Heart left ventricle (tissue), 16 donors: Measurements from ENCODE around the gene DAPK3. TPM values are rescaled to one million over a fixed set of nuclear protein-coding genes. Genes with fewer than 3 reads are reported as not detected.
A peak's percentile ranks its signal among the peaks of the same experiment; 100 is the strongest.
"Not testable (repeated sequence)": the region's sequence is repeated elsewhere in the genome, so short reads cannot be mapped to it uniquely, and the experiment has no call there.

Source experiments
- ATAC-seq, 4 donors: fragments of 200-7000 bp; cut with Tn5 transposase; one replicate each; pipeline ENCODE4 v1.9.1; 2020 to 2022; ENCODE audit warnings: moderate library complexity in 4 of 4, mild to moderate bottlenecking in 3 of 4, moderate number of reproducible peaks in 1 of 4
- DNase-seq, 5 donors: peaks; one replicate each; pipeline ENCODE4 v3.0.0-alpha.2; 2020
- H3K27ac ChIP-seq, 12 donors: fragments of 200-600 bp; sonication (generic) in 4 of 12; one replicate each; pipeline versions ENCODE4 v1.5.0 to v1.8.0; 2016 to 2022; ENCODE audit warnings: mild to moderate bottlenecking in 2 of 12
- H3K27me3 ChIP-seq, 9 donors: fragments of 200-600 bp; sonication (generic) in 2 of 9; one replicate each; pipeline versions ENCODE4 v1.5.1 to v1.8.0; 2016 to 2022; ENCODE audit warnings: mild to moderate bottlenecking in 3 of 9
- H3K36me3 ChIP-seq, 9 donors: fragments of 200-600 bp; sonication (generic) in 2 of 9; one replicate each; pipeline versions ENCODE4 v1.5.0 to v1.8.0; 2018 to 2022; ENCODE audit warnings: mild to moderate bottlenecking in 2 of 9
- H3K4me1 ChIP-seq, 12 donors: fragments of 200-600 bp; sonication (generic) in 4 of 12; one replicate each; pipeline versions ENCODE4 v1.5.0 to v1.8.0; 2016 to 2022; ENCODE audit warnings: mild to moderate bottlenecking in 3 of 12
- H3K4me3 ChIP-seq, 12 donors: fragments of 200-600 bp; sonication (generic) in 4 of 12; one replicate each; pipeline versions ENCODE4 v1.5.0 to v1.8.0; 2017 to 2022; ENCODE audit warnings: mild to moderate bottlenecking in 9 of 12, moderate library complexity in 4 of 12
- H3K9me3 ChIP-seq, 12 donors: fragments of 200-600 bp; sonication (generic) in 4 of 12; one replicate each; pipeline versions ENCODE4 v1.5.0 to v1.8.0; 2016 to 2022; ENCODE audit warnings: mild to moderate bottlenecking in 1 of 12
- POLR2A ChIP-seq, 2 donors: fragments of 450-650 bp; IDR thresholded peaks; one replicate each; pipeline ENCODE4 v1.6.1; 2017; ENCODE audit warnings: antibody characterized with exemption in 2 of 2, mild to moderate bottlenecking in 2 of 2, moderate library complexity in 2 of 2
- WGBS, 4 donors: extraction: QIAGEN DNeasy Blood & Tissue Kit in 2 of 4; methylation state at CpG; one replicate each; pipeline versions ENCODE4 v1.1.5 to v1.1.7; 2013 to 2018; 5-methylcytosine and 5-hydroxymethylcytosine counted together
- intact Hi-C, 10 donors: fragments of 100-400 bp; cut with DNase I; formaldehyde crosslinking; loops; one replicate each; pipeline versions ENCODE4 v1.11.1 to v1.14.2; 2022
- polyA plus RNA-seq, 2 donors: library from polyadenylated mRNA; stranded (reverse); fragments of 200-250 nt; gene quantifications; one replicate each; pipeline ENCODE4 v1.2.3, GENCODE V29; 2013
- total RNA-seq, 9 donors: library from RNA; depleted of rRNA in 2 of 9; stranded (reverse); fragments of >200 nt in 2 of 9; fragmentation: NEBNext Ultra II Directional in 3 of 9; extraction: Animal tissue kit (Norgen Biotek cat#: 25700) in 3 of 9; gene quantifications; one replicate each; pipeline versions ENCODE4 v1.1.0 to v1.2.4, GENCODE V29; 2016 to 2023
- TF ChIP-seq, protein P1 (sequence below), 12 donors: fragments of 200-600 bp; sonication (generic) in 4 of 12; IDR thresholded peaks; one replicate each; pipeline versions ENCODE4 v1.5.0 to v1.8.0; 2018 to 2022; ENCODE audit warnings: antibody characterized with exemption in 12 of 12, mild to moderate bottlenecking in 5 of 12
- donor health status: ischemic (EF 13 %, LVEDD 7.1; RV severe dilation, severe dysfunction).
- donor health status: healthy with polysubstance abuse.
- donor health status: DM: no; HTN: yes; CAD: no.
- donor health status: DM: no; HTN: no; CAD: no.
- donor health status: ischemic (EF 25% LVEDD 6.9; RV normal size, moderate dysfunction).
- donor health status: ischemic (EF 25% LVEDD 5.7; RV mildly dilated, moderate dysfunction).
- donor health status: healthy.
- donor health status: DM: yes; HTN: yes; CAD: no.
- donor health status: ischemic (EF 35%, LVEDD 5.7; RV mildly dilated, moderate dysfunction).
- donor health status: nonischemic (EF 11% LVEDD 7.7; RV severe dilation, severe dysfunction).
- donor health status: DM: yes; HTN: yes; CAD: no.
- donor health status: PGD.
- donor health status: ischemic (EF 29% LVEDD 5.4; RV normal size, mild dysfunction).
- donor health status: nonischemic (EF 23%, LVEDD 6.1; RV moderate dilation, normal function).

The DAPK3 gene
- total and polyA plus RNA-seq, 11 donors = 70.6 to 252 (median 124) TPM

DNA sequence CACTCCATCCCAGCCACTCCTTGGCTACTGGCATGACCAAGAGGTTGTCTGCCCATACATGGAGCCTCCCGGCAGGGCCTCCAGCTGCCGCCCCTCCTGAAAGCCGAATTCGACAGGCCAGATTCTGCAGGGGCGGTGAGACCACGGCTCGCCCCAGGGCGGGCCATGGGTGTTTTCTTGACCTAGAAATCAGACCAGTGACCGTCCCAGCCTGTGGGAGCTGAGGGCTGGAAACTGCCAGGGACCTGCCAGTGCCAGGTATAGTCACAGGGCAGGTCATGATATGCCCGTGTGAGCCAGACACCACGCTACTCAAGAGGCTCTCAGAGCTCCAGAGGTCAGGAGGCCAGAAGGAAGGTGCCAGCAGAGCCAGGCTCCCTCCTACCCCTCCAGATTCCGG lies 16.8 kb downstream of the DAPK3 start:
- 43 to 55% (median 49%) methylated on average over 10 to 12 of the region's 12 CpGs for WGBS, 4 donors
- Histone ChIP-seq H3K36me3 (peaks cover 2 to 39% (median 35%) of the 10 kb centered on the region in 9 donors), H3K4me1 (peaks cover 0 to 53% (median 19%) of the 10 kb centered on the region in 12 donors), H3K27ac (peak overlapping the region; percentile 53 to 100 (median 92)), H3K9me3 (no peaks in the 10 kb centered on the region), H3K4me3 (no peak overlapping the region), H3K27me3 (no peaks in the 10 kb centered on the region)
- intact Hi-C loops = no loop called here
- peak; percentile 1 to 33 (median 8) for ATAC-seq
- TF ChIP-seq, protein P1, sequence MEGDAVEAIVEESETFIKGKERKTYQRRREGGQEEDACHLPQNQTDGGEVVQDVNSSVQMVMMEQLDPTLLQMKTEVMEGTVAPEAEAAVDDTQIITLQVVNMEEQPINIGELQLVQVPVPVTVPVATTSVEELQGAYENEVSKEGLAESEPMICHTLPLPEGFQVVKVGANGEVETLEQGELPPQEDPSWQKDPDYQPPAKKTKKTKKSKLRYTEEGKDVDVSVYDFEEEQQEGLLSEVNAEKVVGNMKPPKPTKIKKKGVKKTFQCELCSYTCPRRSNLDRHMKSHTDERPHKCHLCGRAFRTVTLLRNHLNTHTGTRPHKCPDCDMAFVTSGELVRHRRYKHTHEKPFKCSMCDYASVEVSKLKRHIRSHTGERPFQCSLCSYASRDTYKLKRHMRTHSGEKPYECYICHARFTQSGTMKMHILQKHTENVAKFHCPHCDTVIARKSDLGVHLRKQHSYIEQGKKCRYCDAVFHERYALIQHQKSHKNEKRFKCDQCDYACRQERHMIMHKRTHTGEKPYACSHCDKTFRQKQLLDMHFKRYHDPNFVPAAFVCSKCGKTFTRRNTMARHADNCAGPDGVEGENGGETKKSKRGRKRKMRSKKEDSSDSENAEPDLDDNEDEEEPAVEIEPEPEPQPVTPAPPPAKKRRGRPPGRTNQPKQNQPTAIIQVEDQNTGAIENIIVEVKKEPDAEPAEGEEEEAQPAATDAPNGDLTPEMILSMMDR (IDR thresholded peaks at IDR 0.05) = no peak
- peak in 1 of 2 donors; percentile 27 for TF ChIP-seq POLR2A (IDR thresholded peaks at IDR 0.05)
- DNase-seq = peak in 1 of 5 donors; percentile 78

DNA sequence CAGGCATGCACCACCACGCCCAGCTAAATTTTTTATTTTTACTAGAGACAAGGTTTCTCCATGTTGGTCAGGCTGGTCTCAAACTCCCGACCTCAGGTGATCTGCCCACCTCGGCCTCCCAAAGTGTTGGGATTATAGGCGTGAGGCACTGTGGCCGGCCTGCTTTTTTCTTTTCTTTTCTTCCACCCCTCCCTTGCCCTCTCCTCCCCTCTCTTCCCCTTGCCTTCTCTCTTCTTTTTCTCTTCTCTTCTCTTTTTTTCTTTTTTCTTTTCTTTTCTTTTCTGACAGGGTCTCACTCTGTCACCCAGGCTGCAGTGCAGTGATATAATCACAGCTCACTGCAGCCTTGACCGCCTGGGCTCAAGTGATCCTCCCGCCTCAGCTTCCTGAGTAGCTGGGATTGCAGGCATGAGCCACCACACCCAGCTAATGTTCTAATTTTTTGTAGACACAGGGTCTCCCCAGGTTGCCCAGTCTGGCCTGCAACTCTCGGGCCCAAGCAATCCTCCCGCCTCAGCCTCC lies 18.1 kb downstream of the DAPK3 start:
- DNase-seq, ATAC-seq, H3K4me3 ChIP-seq, H3K27me3 ChIP-seq, H3K9me3 ChIP-seq: not testable (repeated sequence)
- Histone ChIP-seq H3K27ac (peak overlapping the region; percentile 84 to 100 (median 94)), H3K4me1 (peaks cover 0 to 53% (median 19%) of the 10 kb centered on the region in 12 donors), H3K36me3 (peaks cover 0 to 26% (median 22%) of the 10 kb centered on the region in 9 donors)
- intact Hi-C loops = loop anchor here in 1 of 10 donors (2.0 kb wide), 1 partner anchor 16 kb away; no protein-coding TSS in a partner anchor
- WGBS, 4 donors = 63 to 70% (median 66%) methylated on average over 9 of the region's 9 CpGs

DNA sequence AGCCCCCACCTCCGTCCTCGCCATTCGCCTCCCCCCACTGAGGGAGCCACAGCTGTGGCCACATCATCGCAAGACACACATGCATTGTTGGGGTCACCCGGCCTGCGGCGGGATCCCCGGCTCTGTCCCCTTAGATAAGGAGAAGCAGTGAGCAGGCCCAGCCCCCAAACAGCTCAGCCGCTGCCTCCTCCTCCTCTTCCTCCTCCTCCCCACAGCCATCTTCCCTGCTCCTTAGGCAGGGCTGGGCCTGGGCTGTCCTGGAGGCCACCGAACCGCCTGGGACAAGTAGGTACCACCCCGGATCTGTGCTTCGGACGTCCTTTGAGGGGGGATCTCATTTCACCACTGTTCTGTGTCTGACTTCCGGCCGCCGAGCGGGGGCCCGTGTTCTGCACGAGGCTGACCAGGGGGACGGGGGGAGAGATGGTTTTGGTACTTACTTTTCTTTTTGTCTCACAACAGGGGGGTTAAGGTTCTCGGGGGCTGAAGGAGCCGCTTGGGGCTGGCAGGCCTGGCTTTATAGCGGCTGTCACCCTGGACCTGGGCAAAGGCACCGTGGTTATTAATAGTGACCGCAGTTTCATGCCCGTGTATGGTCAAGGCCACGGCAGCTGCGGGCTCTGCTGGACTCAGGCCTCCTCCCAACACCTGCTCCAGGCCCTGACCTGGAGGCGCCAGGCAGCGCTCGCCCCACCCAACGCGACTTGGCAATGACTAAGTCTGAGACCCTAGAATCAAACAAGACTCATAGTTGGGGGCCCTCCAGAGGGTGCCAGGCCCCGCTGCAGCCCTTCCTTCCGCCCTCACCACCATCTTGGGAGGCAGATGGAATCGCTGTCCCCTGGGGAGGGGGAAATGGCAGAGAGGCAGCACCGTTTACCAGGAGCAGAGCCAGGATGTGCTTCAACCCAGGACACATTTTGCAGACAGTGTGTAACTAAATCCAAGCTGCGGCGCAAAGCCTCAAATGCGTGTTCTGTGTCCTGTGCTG lies 19.7 kb downstream of the DAPK3 start:
- peak in 1 of 2 donors; percentile 71 for TF ChIP-seq POLR2A (IDR thresholded peaks at IDR 0.05)
- TF ChIP-seq, protein P1 (IDR thresholded peaks at IDR 0.05) = no peak
- ATAC-seq = peak; percentile 65 to 81 (median 79)
- intact Hi-C loops = no loop called here
- Histone ChIP-seq H3K9me3 (no peaks in the 10 kb centered on the region), H3K27me3 (no peaks in the 10 kb centered on the region), H3K4me3 (peak overlapping the region; percentile 1 to 68 (median 58)), H3K36me3 (peaks cover 0 to 9% (median 7%) of the 10 kb centered on the region in 9 donors), H3K4me1 (peaks cover 0 to 53% (median 19%) of the 10 kb centered on the region in 12 donors), H3K27ac (peak overlapping the region; percentile 84 to 100 (median 94))
- peak; percentile 78 to 89 (median 79) for DNase-seq
- WGBS, 4 donors = 17 to 41% (median 28%) methylated on average over 25 to 41 of the region's 41 CpGs

DNA sequence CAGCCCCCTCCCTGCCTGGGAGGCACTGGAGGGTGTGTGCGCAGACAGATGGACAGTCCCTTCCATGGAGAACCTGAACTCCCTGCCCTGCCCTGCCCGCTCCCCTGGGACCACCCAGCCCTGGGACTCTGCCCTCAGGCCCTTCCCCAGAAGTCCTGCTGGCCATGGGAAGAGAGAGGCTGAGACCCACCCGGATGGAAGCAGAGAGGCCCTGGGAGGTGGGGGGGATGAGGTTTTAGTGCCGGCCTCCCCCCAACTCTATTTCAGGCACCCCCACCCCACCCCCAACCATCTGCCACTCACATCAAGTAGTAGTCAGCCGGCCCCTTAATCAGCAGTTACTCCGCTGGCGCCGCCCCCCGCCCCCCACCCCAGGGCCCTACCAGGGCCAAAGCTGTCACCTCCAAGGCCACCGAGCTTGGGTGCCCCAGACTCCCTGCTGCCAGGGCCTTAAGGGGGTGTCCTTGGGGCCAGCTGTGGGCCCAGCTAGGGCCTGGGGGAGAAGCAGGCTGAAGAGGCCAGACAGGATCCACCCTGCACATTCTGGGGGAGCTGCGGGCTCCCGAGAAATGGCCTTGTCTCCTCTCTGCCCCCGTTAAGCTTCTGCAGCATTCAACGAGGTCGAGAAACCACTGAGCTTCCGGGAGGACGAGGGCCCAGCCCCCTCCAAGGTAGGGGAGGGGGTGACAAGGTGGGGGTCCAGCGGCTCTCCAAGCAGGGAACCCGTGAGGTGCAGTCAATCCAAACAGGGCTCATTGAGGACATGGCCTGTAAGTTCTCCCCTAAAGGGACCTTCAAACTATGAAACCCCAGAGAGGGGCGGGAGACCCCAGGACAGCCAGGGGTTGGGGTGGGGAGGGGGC lies 20.7 kb downstream of the DAPK3 start:
- ATAC-seq (peak; percentile 6 to 45 (median 18)), DNase-seq (peak in 1 of 5 donors; percentile 71)
- intact Hi-C loops = no loop called here
- H3K36me3 ChIP-seq = peaks cover 0 to 4% (median 0%) of the 10 kb centered on the region in 9 donors
- WGBS, 4 donors = 21 to 42% (median 28%) methylated on average over 10 to 20 of the region's 20 CpGs
- TF ChIP-seq, protein P1 (IDR thresholded peaks at IDR 0.05) = no peak
- peak in 1 of 2 donors; percentile 19 for TF ChIP-seq POLR2A (IDR thresholded peaks at IDR 0.05)
- H3K27ac ChIP-seq = peak overlapping the region; percentile 84 to 100 (median 94)
- no peaks in the 10 kb centered on the region for H3K27me3 ChIP-seq
- H3K4me1 ChIP-seq = peaks cover 0 to 53% (median 19%) of the 10 kb centered on the region in 12 donors
- H3K9me3 ChIP-seq = no peaks in the 10 kb centered on the region
- H3K4me3 ChIP-seq = peak overlapping the region; percentile 1 to 68 (median 58)
